HepG2 (cell line): ENCODE measurements around the gene MED23. TPM values are rescaled to one million over a fixed set of nuclear protein-coding genes. Genes with fewer than 3 reads are reported as not detected.

ENCODE experiments used
- ATAC-seq: fragments of 200-7000 bp; cut with Tn5 transposase; 3 replicates; pipeline ENCODE4 v1.9.1; 2020; ENCODE audit warnings: mild to moderate bottlenecking, moderate library complexity
- BruUV-seq: library from RNA; stranded (reverse); fragments of 400-500 nt; replicated peaks from 2 replicates; lab custom pipeline; 2021; lab: Mats Ljungman, UMichigan
- CTCF ChIA-PET: fragments of 300-600 bp; formaldehyde crosslinking; extraction: SDS; loops from one replicate; lab custom pipeline; 2021; ENCODE audit warnings: low total read pairs, inconsistent platforms, low intra/inter-chr PET ratio; lab: Yijun Ruan, JAX
- POLR2A ChIA-PET: fragments of 350-600 bp; sonication (Branson Sonifier 250); formaldehyde crosslinking; loops from one replicate; lab custom pipeline; 2020; ENCODE audit warnings: antibody characterized with exemption, inconsistent platforms; lab: Yijun Ruan, JAX
- DNase-seq: peaks from one replicate; pipeline ENCODE4 v3.0.0-alpha.2; 2015; ENCODE audit warnings: low spot score
- FAIRE-seq: peaks from 3 replicates; lab custom pipeline; 2011; peaks lifted over from hg19 to GRCh38; lab: Jason Lieb, UNC
- H2AFZ ChIP-seq: one replicate; pipeline ENCODE4 v1.6.1; 2011; ENCODE audit warnings: low read length, inconsistent platforms
- H3K27ac ChIP-seq: fragments of 300-600 bp; 3 replicates; pipeline ENCODE4 v1.8.0; 2011; ENCODE audit warnings: mixed run types, mild to moderate bottlenecking, mixed read lengths, low read length, inconsistent platforms; ENCODE audit not compliant: insufficient read depth; ENCODE audit errors: extremely low read length
- H3K27me3 ChIP-seq, 2 experiments: fragments of 200-600 bp in 1 of 2; 2 replicates in 1 of 2; 3 replicates in 1 of 2; pipeline versions ENCODE4 v1.6.0 to v1.8.0; 2011; ENCODE audit warnings: low read length in 2 of 2, mild to moderate bottlenecking in 2 of 2, moderate library complexity in 2 of 2, inconsistent platforms in 1 of 2; ENCODE audit not compliant: insufficient read depth in 2 of 2, control insufficient read depth in 1 of 2
- H3K36me3 ChIP-seq, 2 experiments: fragments of 200-600 bp in 1 of 2; replicated peaks in 1 of 2; 2 replicates in 1 of 2; 3 replicates in 1 of 2; pipeline versions ENCODE4 v1.5.1 to v1.8.0; 2011; ENCODE audit warnings: low read length in 2 of 2, inconsistent platforms in 1 of 2; ENCODE audit not compliant: insufficient read depth in 2 of 2, control insufficient read depth in 1 of 2
- H3K4me1 ChIP-seq: 2 replicates; pipeline ENCODE4 v1.5.1; 2012; ENCODE audit warnings: low read length, inconsistent platforms; ENCODE audit not compliant: insufficient read depth
- H3K4me2 ChIP-seq: 2 replicates; pipeline ENCODE4 v1.6.0; 2011; ENCODE audit warnings: low read depth, low read length, inconsistent platforms
- H3K4me3 ChIP-seq, 3 experiments: fragments of 200-600 bp in 1 of 3; sonication (generic), shearing (Covaris generic) in 1 of 3; replicated peaks in 1 of 3; 2 replicates each; pipeline ENCODE4 v1.5.1; 2011 to 2016; ENCODE audit warnings: low read length in 3 of 3, inconsistent platforms in 2 of 3, low read depth in 2 of 3, mild to moderate bottlenecking in 2 of 3, control low read depth in 1 of 3, mixed read lengths in 1 of 3; ENCODE audit not compliant: insufficient read depth in 1 of 3
- H3K79me2 ChIP-seq: one replicate; pipeline ENCODE4 v1.6.1; 2011; ENCODE audit warnings: low read length, inconsistent platforms; ENCODE audit not compliant: insufficient read depth
- H3K9ac ChIP-seq: 2 replicates; pipeline ENCODE4 v1.6.0; 2011; ENCODE audit warnings: mild to moderate bottlenecking, low read depth, low read length, inconsistent platforms; ENCODE audit not compliant: insufficient read depth
- H3K9me3 ChIP-seq: 2 replicates; pipeline ENCODE4 v1.5.1; 2012; ENCODE audit warnings: mild to moderate bottlenecking, low read length
- H4K20me1 ChIP-seq: 2 replicates; pipeline ENCODE4 v1.6.0; 2011; ENCODE audit warnings: inconsistent platforms, mild to moderate bottlenecking, low read length, moderate library complexity; ENCODE audit not compliant: insufficient read depth
- CEBPB ChIP-seq: IDR thresholded peaks from 2 replicates; pipeline ENCODE4 v1.6.1; 2011; ENCODE audit warnings: low read depth, low read length, improper control_type of control experiment, borderline replicate concordance
- HNF4G ChIP-seq, 2 experiments: sonication (generic) in 1 of 2; formaldehyde crosslinking in 1 of 2; IDR thresholded peaks; 2 replicates each; pipeline versions ENCODE4 v1.4.0 to v1.6.1; 2011 to 2020; ENCODE audit warnings: borderline replicate concordance in 2 of 2, low read depth in 2 of 2, mild to moderate bottlenecking in 2 of 2, low read length in 1 of 2, missing genetic modification reagents in 1 of 2, moderate library complexity in 1 of 2
- HNRNPLL ChIP-seq: fragments of 200-400 bp; formaldehyde crosslinking; IDR thresholded peaks from 2 replicates; pipeline ENCODE4 v1.6.1; 2017; ENCODE audit warnings: mild to moderate bottlenecking, low read depth, low read length; ENCODE audit not compliant: poor library complexity, severe bottlenecking
- NFE2 ChIP-seq: sonication (generic); formaldehyde crosslinking; IDR thresholded peaks from 2 replicates; pipeline ENCODE4 v1.4.0; 2020; ENCODE audit warnings: missing genetic modification reagents
- NFRKB ChIP-seq: fragments of 450-650 bp; IDR thresholded peaks from 2 replicates; pipeline ENCODE4 v1.6.1; 2017
- PAWR ChIP-seq: sonication (generic); formaldehyde crosslinking; IDR thresholded peaks from 2 replicates; pipeline ENCODE4 v1.4.0; 2020; ENCODE audit warnings: missing genetic modification reagents, mild to moderate bottlenecking, borderline replicate concordance
- SMARCC2 ChIP-seq: fragments of 450-650 bp; IDR thresholded peaks from 2 replicates; pipeline ENCODE4 v1.6.1; 2017; ENCODE audit warnings: antibody characterized with exemption, mild to moderate bottlenecking
- TOPORS ChIP-seq: sonication (generic); formaldehyde crosslinking; IDR thresholded peaks from 2 replicates; pipeline ENCODE4 v1.8.0; 2023; ENCODE audit warnings: mild to moderate bottlenecking, missing genetic modification reagents
- ZNF136 ChIP-seq: sonication (generic); formaldehyde crosslinking; IDR thresholded peaks from 2 replicates; pipeline ENCODE4 v1.8.1; 2022; ENCODE audit warnings: low read depth, mild to moderate bottlenecking, moderate library complexity, missing genetic modification reagents
- ZNF263 ChIP-seq: sonication (generic); formaldehyde crosslinking; IDR thresholded peaks from 2 replicates; pipeline ENCODE4 v1.4.0; 2020; ENCODE audit warnings: missing genetic modification reagents
- ZNF441 ChIP-seq: sonication (generic); formaldehyde crosslinking; IDR thresholded peaks from 2 replicates; pipeline ENCODE4 v1.7.0; 2021; ENCODE audit warnings: missing genetic modification reagents, borderline replicate concordance
- ZNF562 ChIP-seq: sonication (generic); formaldehyde crosslinking; IDR thresholded peaks from 2 replicates; pipeline ENCODE4 v1.8.0; 2022; ENCODE audit warnings: missing genetic modification reagents, borderline replicate concordance
- ZNF569 ChIP-seq: sonication (generic); formaldehyde crosslinking; IDR thresholded peaks from 2 replicates; pipeline ENCODE4 v1.5.0; 2020; ENCODE audit warnings: mild to moderate bottlenecking, missing genetic modification reagents, moderate library complexity, borderline replicate concordance
- WGBS: methylation state at CpG from one replicate; pipeline ENCODE4 v1.1.6; 2017; ENCODE audit warnings: low lambda C conversion rate; 5-methylcytosine and 5-hydroxymethylcytosine counted together
- in situ Hi-C: cut with HindIII; loops from 2 replicates; pipeline ENCODE4 v1.10.0; 2017; ENCODE audit warnings: low pct_unique_long_range_greater_than_20kb; ENCODE audit not compliant: extremely low pct_ligation_motif_present
- intact Hi-C: fragments of 100-400 bp; cut with micrococcal nuclease; formaldehyde crosslinking; loops from one replicate; pipeline ENCODE4 v1.10.0; 2022; ENCODE audit not compliant: unreplicated experiment
- polyA plus RNA-seq, 8 experiments: library from polyadenylated mRNA; depleted of rRNA in 3 of 8; stranded (reverse) in 7 of 8; unstranded in 1 of 8; fragments of >200 nt; fragmentation: Illumina TruSeq in 4 of 8; extraction: Trizol in 4 of 8; gene quantifications; 2 replicates each; pipeline versions ENCODE4 v1.2.1 to v1.2.3, GENCODE V29; 2011 to 2016; ENCODE audit warnings: low read depth in 4 of 8, missing spikeins in 1 of 8, mixed read lengths in 1 of 8; ENCODE audit not compliant: insufficient read depth in 1 of 8
- total RNA-seq, 5 experiments: library from RNA; depleted of rRNA; stranded (reverse); fragments of >200 nt; fragmentation: Illumina TruSeq; extraction: Trizol; gene quantifications; 2 replicates each; pipeline ENCODE4 v1.2.3, GENCODE V29; 2016; ENCODE audit warnings: low read depth in 1 of 5
- TF ChIP-seq, protein P1 (sequence below): sonication (generic); formaldehyde crosslinking; IDR thresholded peaks from 2 replicates; pipeline ENCODE4 v1.5.1; 2020; ENCODE audit warnings: mild to moderate bottlenecking, missing genetic modification reagents, borderline replicate concordance
- TF ChIP-seq, protein P2 (sequence below): sonication (generic); formaldehyde crosslinking; IDR thresholded peaks from 2 replicates; pipeline ENCODE4 v1.8.0; 2022; ENCODE audit warnings: mild to moderate bottlenecking, missing genetic modification reagents, moderate library complexity
- TF ChIP-seq, protein P3 (sequence below): sonication (generic); formaldehyde crosslinking; IDR thresholded peaks from 2 replicates; pipeline ENCODE4 v1.8.1; 2023; ENCODE audit warnings: missing genetic modification reagents, inconsistent platforms, borderline replicate concordance

Gene MED23
- total and polyA plus RNA-seq, 2 of the 13 experiments (the other 11 are each of a cell fraction or from before 2014, with no cell fraction given): 34.9 to 50.5 TPM

DNA sequence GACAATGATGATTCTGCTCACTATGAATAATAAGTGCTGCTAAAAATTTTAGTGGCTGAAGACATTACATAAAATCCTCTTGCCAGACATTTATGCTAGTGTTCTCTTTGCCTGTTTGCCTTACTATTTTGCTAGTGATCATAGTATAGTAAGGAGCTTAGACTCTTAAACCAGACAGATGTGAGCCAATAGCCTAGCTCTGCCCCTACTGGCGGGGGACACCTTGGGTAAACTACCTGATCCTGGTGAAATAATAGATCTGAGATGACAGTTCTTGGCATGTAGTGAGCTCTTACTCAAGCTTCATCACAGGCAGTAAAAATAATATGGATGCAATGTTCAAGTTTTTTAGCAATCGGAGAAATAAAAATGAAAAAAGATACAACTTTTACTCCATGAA lies 27.9 kb upstream of the MED23 start:
- FAIRE-seq: no peak
- H3K4me1 ChIP-seq: no peaks in the 10 kb centered on the region
- no peak overlapping the region for H3K9ac ChIP-seq
- in situ Hi-C loops: no loop called here
- no peaks in the 10 kb centered on the region for H3K9me3 ChIP-seq
- DNase-seq: no peak
- peaks cover 29 to 84% of the 10 kb centered on the region in 2 experiments for H3K36me3 ChIP-seq
- H3K79me2 ChIP-seq: no peaks in the 10 kb centered on the region
- H4K20me1 ChIP-seq: no peaks in the 10 kb centered on the region
- peak; percentile 54 for ATAC-seq
- no peak overlapping the region for H3K4me3 ChIP-seq
- BruUV-seq: no TSS peak
- no peak overlapping the region for H2AFZ ChIP-seq
- no peak overlapping the region for H3K27ac ChIP-seq
- no peak for TF ChIP-seq NFE2 (CRISPR knock-in tag)
- TF ChIP-seq PAWR (CRISPR knock-in tag): no peak
- no peak for TF ChIP-seq NFRKB
- no peak for TF ChIP-seq HNF4G (IDR thresholded peaks at IDR 0.05; ENCODE audit: borderline replicate concordance, low read depth, low read length)
- no peak for TF ChIP-seq HNF4G (CRISPR knock-in tag; IDR thresholded peaks at IDR 0.05; ENCODE audit: borderline replicate concordance, low read depth)
- TF ChIP-seq ZNF263 (CRISPR knock-in tag): no peak
- no peak for TF ChIP-seq ZNF569
- TF ChIP-seq SMARCC2: no peak
- TF ChIP-seq, protein P1, sequence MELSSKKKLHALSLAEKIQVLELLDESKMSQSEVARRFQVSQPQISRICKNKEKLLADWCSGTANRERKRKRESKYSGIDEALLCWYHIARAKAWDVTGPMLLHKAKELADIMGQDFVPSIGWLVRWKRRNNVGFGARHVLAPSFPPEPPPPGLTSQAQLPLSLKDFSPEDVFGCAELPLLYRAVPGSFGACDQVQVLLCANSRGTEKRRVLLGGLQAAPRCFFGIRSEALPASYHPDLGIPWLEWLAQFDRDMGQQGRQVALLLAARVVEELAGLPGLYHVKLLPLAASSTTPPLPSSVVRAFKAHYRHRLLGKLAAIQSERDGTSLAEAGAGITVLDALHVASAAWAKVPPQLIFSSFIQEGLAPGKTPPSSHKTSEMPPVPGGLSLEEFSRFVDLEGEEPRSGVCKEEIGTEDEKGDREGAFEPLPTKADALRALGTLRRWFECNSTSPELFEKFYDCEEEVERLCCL (CRISPR knock-in tag): no peak
- TF ChIP-seq CEBPB: no peak
- TF ChIP-seq TOPORS (CRISPR knock-in tag): no peak
- TF ChIP-seq HNRNPLL: no peak
- TF ChIP-seq ZNF136: no peak
- no peak for TF ChIP-seq ZNF441 (CRISPR knock-in tag)
- TF ChIP-seq, protein P2, sequence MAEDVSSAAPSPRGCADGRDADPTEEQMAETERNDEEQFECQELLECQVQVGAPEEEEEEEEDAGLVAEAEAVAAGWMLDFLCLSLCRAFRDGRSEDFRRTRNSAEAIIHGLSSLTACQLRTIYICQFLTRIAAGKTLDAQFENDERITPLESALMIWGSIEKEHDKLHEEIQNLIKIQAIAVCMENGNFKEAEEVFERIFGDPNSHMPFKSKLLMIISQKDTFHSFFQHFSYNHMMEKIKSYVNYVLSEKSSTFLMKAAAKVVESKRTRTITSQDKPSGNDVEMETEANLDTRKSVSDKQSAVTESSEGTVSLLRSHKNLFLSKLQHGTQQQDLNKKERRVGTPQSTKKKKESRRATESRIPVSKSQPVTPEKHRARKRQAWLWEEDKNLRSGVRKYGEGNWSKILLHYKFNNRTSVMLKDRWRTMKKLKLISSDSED: no peak
- no peak for TF ChIP-seq ZNF562 (CRISPR knock-in tag)
- TF ChIP-seq, protein P3, sequence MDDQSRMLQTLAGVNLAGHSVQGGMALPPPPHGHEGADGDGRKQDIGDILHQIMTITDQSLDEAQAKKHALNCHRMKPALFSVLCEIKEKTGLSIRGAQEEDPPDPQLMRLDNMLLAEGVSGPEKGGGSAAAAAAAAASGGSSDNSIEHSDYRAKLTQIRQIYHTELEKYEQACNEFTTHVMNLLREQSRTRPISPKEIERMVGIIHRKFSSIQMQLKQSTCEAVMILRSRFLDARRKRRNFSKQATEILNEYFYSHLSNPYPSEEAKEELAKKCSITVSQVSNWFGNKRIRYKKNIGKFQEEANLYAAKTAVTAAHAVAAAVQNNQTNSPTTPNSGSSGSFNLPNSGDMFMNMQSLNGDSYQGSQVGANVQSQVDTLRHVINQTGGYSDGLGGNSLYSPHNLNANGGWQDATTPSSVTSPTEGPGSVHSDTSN (CRISPR knock-in tag): no peak
- CTCF ChIA-PET: no interaction called here
- POLR2A ChIA-PET: no interaction called here
- intact Hi-C loops: no loop called here
- no peaks in the 10 kb centered on the region for H3K27me3 ChIP-seq
- H3K4me2 ChIP-seq: no peak overlapping the region
- WGBS: 99% methylated on average over 2 of the region's 2 CpGs
